ENCODE data around the gene KIF17. TPM values are rescaled to one million over a fixed set of nuclear protein-coding genes. Genes with fewer than 3 reads are reported as not detected.

KIF17 gene
- polyA plus RNA-seq, 1 of the 3 experiments (the other 2 are of a cell fraction): 4.3 TPM

- TF ChIP-seq JUND (IDR thresholded peaks at IDR 0.05): no peak
Observed at GRCh38 chr1:20668581-20668980, 49.2 kb downstream of the KIF17 start (continued).

DNA sequence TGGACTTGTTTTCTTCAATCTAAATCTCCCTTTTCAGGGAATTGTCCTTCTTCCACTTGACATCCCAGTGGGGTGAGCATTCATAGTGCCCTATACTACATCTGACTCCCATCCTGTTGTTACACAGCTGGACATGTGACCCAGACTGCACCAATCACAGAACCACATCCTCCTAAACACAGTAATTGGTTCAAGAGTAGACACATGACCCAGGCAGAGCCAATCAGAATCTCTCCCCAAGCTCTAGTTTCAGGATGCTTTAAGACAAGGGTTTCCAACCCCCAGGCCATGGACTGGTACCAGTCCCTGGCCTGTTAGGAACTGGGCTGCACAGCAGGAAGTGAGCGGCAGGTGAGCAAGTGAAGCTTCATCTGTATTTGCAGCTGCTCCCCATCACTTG is 51.0 kb downstream of the KIF17 start:
- Histone ChIP-seq H3K9me3 (no peaks in the 10 kb centered on the region), H3F3A (replicated peaks; ENCODE audit: insufficient read depth) (no peaks in the 10 kb centered on the region), H2AFZ (ENCODE audit: low read depth) (0 out of 2 replicates have a peak overlapping the region, but pooled peaks have one; percentile 51), H3K27ac (ENCODE audit: low read depth in 2 of 2, low read length in 1 of 2) (no peak overlapping the region), H3K9ac (no peak overlapping the region), H3K36me3 (replicated peaks in 1 of 2; ENCODE audit: control insufficient read depth in 1 of 2, insufficient read depth in 2 of 2, low read length in 1 of 2) (no peaks in the 10 kb centered on the region), H3K9me2 (no peaks in the 10 kb centered on the region), H3K4me1 (ENCODE audit: control insufficient read depth in 1 of 2, insufficient read depth in 2 of 2, low read depth in 1 of 2, low read length in 1 of 2) (peaks cover 0 to 7% of the 10 kb centered on the region in 2 experiments; a peak in 1 of 4 replicates), H3K79me2 (ENCODE audit: insufficient read depth) (no peaks in the 10 kb centered on the region), H3K4me2 (no peak overlapping the region), H3K27me3 (ENCODE audit: insufficient read depth) (no peaks in the 10 kb centered on the region), H3K4me3 (ENCODE audit: low read depth in 2 of 2, low read length in 1 of 2) (no peak overlapping the region), H4K20me1 (ENCODE audit: insufficient read depth) (no peaks in the 10 kb centered on the region)
- CTCF ChIA-PET: interaction anchor here (0.7 to 1.2 kb wide), 3 partner anchors 30 to 34 kb away, joined by 3 read pairs; partner anchors contain the start of gene PINK1
- DNase-seq: peak; percentile 55
- POLR2A ChIA-PET: no interaction called here
- TF ChIP-seq NRF1 (IDR thresholded peaks at IDR 0.05; ENCODE audit: low read depth, low read length) (no peak), MXI1 (IDR thresholded peaks at IDR 0.05; ENCODE audit: low read depth, low read length) (no peak), TAF1 (IDR thresholded peaks at IDR 0.05; ENCODE audit: borderline replicate concordance, low read depth, low read length) (no peak), GATA2 (CRISPR knock-in tag; IDR thresholded peaks at IDR 0.05) (no peak), YY1 (IDR thresholded peaks at IDR 0.05; ENCODE audit: low read depth) (no peak), REST (IDR thresholded peaks at IDR 0.05; ENCODE audit: low read depth, low read length) (no peak)
- TF ChIP-seq, protein P1, sequence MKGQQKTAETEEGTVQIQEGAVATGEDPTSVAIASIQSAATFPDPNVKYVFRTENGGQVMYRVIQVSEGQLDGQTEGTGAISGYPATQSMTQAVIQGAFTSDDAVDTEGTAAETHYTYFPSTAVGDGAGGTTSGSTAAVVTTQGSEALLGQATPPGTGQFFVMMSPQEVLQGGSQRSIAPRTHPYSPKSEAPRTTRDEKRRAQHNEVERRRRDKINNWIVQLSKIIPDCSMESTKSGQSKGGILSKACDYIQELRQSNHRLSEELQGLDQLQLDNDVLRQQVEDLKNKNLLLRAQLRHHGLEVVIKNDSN (IDR thresholded peaks at IDR 0.05; ENCODE audit: borderline replicate concordance, low read depth): peak; percentile 73; the same call in 1 of the 2 replicates
- TF ChIP-seq, protein P2, sequence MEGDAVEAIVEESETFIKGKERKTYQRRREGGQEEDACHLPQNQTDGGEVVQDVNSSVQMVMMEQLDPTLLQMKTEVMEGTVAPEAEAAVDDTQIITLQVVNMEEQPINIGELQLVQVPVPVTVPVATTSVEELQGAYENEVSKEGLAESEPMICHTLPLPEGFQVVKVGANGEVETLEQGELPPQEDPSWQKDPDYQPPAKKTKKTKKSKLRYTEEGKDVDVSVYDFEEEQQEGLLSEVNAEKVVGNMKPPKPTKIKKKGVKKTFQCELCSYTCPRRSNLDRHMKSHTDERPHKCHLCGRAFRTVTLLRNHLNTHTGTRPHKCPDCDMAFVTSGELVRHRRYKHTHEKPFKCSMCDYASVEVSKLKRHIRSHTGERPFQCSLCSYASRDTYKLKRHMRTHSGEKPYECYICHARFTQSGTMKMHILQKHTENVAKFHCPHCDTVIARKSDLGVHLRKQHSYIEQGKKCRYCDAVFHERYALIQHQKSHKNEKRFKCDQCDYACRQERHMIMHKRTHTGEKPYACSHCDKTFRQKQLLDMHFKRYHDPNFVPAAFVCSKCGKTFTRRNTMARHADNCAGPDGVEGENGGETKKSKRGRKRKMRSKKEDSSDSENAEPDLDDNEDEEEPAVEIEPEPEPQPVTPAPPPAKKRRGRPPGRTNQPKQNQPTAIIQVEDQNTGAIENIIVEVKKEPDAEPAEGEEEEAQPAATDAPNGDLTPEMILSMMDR (IDR thresholded peaks at IDR 0.05): no peak
- WGBS (ENCODE audit: low lambda C conversion rate): 100% methylated on average over 1 of the region's 1 CpG

All from SK-N-SH (cell line).